ENCODE results near the gene TRPV3. TPM values are rescaled to one million over a fixed set of nuclear protein-coding genes. Genes with fewer than 3 reads are reported as not detected.
A peak's percentile ranks its signal among the peaks of the same experiment; 100 is the strongest.

TRPV3 gene
- total and polyA plus RNA-seq, 2 of the 13 experiments (the other 11 are each of a cell fraction or from before 2014, with no cell fraction given) = 0.90 to 1.0 TPM

DNA sequence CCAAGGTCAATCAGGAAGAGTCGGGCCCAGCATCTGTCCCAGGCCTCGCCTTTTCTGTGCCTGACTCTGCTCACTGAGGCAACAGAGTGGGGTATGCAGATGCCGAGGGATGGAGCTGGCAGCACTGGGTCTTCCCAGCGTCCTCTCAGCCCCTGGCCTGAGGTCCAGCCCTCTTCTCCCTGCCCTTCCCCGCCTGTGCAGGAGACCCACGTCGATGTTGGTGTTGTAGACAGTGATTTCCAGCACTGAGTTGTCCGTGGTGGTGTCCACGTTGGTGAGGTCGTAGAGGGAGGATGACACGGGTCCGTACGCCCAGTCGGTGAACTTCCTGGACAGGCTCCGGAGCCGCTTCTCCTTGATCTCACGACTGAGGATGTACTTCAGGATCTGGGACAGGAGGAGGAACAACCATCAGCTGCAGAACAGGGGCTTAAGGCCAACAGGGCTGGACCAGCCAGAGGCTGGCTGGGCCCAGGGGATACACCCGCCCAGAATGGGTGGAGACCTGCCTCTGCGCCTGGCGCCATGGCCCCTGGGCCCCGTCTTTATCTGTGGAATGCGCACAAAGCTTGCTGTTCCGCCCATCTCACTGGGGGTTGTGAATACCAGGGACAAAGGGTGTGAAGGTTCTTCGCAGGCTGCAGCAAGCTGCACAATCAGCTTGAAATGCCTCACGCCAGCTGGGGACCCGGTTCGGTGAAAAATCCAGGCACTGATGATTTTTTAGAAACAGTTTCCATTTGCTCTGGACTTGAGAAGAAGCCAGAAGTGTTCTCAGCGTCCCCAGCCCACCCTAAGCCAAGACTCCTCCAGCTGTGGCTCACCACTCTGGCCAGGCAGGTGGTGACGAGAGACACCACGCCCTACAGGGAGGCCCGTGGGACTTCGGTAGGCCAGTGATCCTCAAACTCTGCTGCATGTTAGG is 27.5 kb downstream of the TRPV3 start (continued):
- TF ChIP-seq TFDP1 (CRISPR knock-in tag; IDR thresholded peaks at IDR 0.05; ENCODE audit: borderline replicate concordance) = peak; percentile 53; the same call in 1 of the 2 replicates
- no peak for TF ChIP-seq KDM3A (CRISPR knock-in tag; IDR thresholded peaks at IDR 0.05; ENCODE audit: low read depth)
- TF ChIP-seq, protein P1, sequence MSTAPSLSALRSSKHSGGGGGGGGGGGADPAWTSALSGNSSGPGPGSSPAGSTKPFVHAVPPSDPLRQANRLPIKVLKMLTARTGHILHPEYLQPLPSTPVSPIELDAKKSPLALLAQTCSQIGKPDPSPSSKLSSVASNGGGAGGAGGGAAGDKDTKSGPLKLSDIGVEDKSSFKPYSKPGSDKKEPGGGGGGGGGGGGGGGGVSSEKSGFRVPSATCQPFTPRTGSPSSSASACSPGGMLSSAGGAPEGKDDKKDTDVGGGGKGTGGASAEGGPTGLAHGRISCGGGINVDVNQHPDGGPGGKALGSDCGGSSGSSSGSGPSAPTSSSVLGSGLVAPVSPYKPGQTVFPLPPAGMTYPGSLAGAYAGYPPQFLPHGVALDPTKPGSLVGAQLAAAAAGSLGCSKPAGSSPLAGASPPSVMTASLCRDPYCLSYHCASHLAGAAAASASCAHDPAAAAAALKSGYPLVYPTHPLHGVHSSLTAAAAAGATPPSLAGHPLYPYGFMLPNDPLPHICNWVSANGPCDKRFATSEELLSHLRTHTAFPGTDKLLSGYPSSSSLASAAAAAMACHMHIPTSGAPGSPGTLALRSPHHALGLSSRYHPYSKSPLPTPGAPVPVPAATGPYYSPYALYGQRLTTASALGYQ (CRISPR knock-in tag; IDR thresholded peaks at IDR 0.05) = no peak; the same call in 1 of the 2 replicates
- 0 out of 2 replicates have a peak, but pooled peaks have one; percentile 21 for TF ChIP-seq MED13 (CRISPR knock-in tag; IDR thresholded peaks at IDR 0.05)
- TF ChIP-seq ASH2L (IDR thresholded peaks at IDR 0.05; ENCODE audit: insufficient read length, low read depth, low read length) = no peak
- TF ChIP-seq RXRB (CRISPR knock-in tag; IDR thresholded peaks at IDR 0.05; ENCODE audit: borderline replicate concordance) = peak; percentile 27; the same call in 1 of the 2 replicates
- TF ChIP-seq, protein P2, sequence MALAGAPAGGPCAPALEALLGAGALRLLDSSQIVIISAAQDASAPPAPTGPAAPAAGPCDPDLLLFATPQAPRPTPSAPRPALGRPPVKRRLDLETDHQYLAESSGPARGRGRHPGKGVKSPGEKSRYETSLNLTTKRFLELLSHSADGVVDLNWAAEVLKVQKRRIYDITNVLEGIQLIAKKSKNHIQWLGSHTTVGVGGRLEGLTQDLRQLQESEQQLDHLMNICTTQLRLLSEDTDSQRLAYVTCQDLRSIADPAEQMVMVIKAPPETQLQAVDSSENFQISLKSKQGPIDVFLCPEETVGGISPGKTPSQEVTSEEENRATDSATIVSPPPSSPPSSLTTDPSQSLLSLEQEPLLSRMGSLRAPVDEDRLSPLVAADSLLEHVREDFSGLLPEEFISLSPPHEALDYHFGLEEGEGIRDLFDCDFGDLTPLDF (CRISPR knock-in tag; IDR thresholded peaks at IDR 0.05) = no peak
- 0 out of 2 replicates have a peak, but pooled peaks have one; percentile 45 for TF ChIP-seq ZNF614 (CRISPR knock-in tag; IDR thresholded peaks at IDR 0.05; ENCODE audit: borderline replicate concordance)
- TF ChIP-seq, protein P3, sequence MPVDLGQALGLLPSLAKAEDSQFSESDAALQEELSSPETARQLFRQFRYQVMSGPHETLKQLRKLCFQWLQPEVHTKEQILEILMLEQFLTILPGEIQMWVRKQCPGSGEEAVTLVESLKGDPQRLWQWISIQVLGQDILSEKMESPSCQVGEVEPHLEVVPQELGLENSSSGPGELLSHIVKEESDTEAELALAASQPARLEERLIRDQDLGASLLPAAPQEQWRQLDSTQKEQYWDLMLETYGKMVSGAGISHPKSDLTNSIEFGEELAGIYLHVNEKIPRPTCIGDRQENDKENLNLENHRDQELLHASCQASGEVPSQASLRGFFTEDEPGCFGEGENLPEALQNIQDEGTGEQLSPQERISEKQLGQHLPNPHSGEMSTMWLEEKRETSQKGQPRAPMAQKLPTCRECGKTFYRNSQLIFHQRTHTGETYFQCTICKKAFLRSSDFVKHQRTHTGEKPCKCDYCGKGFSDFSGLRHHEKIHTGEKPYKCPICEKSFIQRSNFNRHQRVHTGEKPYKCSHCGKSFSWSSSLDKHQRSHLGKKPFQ (CRISPR knock-in tag; IDR thresholded peaks at IDR 0.05; ENCODE audit: insufficient replicate concordance) = peak; percentile 25
- TF ChIP-seq ZNF142 (CRISPR knock-in tag; IDR thresholded peaks at IDR 0.05) = no peak
- TF ChIP-seq HOXA3 (CRISPR knock-in tag; IDR thresholded peaks at IDR 0.05) = peak; percentile 68
- TF ChIP-seq ZMYM4 (CRISPR knock-in tag; IDR thresholded peaks at IDR 0.05) = peak; percentile 38; the same call in 1 of the 2 replicates
- no peak for TF ChIP-seq ZNF430 (CRISPR knock-in tag; IDR thresholded peaks at IDR 0.05)
